Ishikawa (cell line): Measurements from ENCODE around the gene RBPJ.

Experiments
- CEBPB ChIP-seq: IDR thresholded peaks from 2 replicates; pipeline ENCODE4 v1.6.1; 2012
- CREB1 ChIP-seq: IDR thresholded peaks from 2 replicates; pipeline ENCODE4 v1.6.1; 2012; ENCODE audit warnings: low read depth
- EGR1 ChIP-seq: IDR thresholded peaks from 2 replicates; pipeline ENCODE4 v1.6.1; 2012
- EP300 ChIP-seq: IDR thresholded peaks from 2 replicates; pipeline ENCODE4 v1.6.1; 2012; ENCODE audit warnings: borderline replicate concordance
- FOXM1 ChIP-seq: IDR thresholded peaks from 2 replicates; pipeline ENCODE4 v1.6.1; 2012; ENCODE audit warnings: low read depth, borderline replicate concordance
- NFIC ChIP-seq: IDR thresholded peaks from 2 replicates; pipeline ENCODE4 v1.6.1; 2012
- RAD21 ChIP-seq: IDR thresholded peaks from 2 replicates; pipeline ENCODE4 v1.6.1; 2012; ENCODE audit warnings: low read depth
- REST ChIP-seq: IDR thresholded peaks from 2 replicates; pipeline ENCODE4 v1.6.1; 2012; ENCODE audit warnings: low read depth, mild to moderate bottlenecking
- TAF1 ChIP-seq: IDR thresholded peaks from 2 replicates; pipeline ENCODE4 v1.6.1; 2012; ENCODE audit warnings: low read depth, mild to moderate bottlenecking
- TCF12 ChIP-seq: IDR thresholded peaks from 2 replicates; pipeline ENCODE4 v1.6.1; 2012; ENCODE audit warnings: low read depth
- TEAD4 ChIP-seq: IDR thresholded peaks from 2 replicates; pipeline ENCODE4 v1.6.1; 2012
- YY1 ChIP-seq: IDR thresholded peaks from 2 replicates; pipeline ENCODE4 v1.6.1; 2012; ENCODE audit warnings: low read depth
- ZBTB7A ChIP-seq: IDR thresholded peaks from 2 replicates; pipeline ENCODE4 v1.6.1; 2012; ENCODE audit warnings: low read depth
- TF ChIP-seq, protein P1 (sequence below): IDR thresholded peaks from 2 replicates; pipeline ENCODE4 v1.6.1; 2012
- TF ChIP-seq, protein P2 (sequence below): IDR thresholded peaks from 2 replicates; pipeline ENCODE4 v1.6.1; 2012

The RBPJ gene

GRCh38 chr4:26325191-26325590 lies 4.4 kb downstream of the RBPJ start:
- TF ChIP-seq EP300 (no peak), RAD21 (peak; percentile 34)

- TF ChIP-seq EP300 (no peak), TCF12 (no peak), FOXM1 (no peak), YY1 (no peak), CREB1 (no peak), TAF1 (no peak), RAD21 (no peak), TEAD4 (no peak)
- TF ChIP-seq, protein P1, sequence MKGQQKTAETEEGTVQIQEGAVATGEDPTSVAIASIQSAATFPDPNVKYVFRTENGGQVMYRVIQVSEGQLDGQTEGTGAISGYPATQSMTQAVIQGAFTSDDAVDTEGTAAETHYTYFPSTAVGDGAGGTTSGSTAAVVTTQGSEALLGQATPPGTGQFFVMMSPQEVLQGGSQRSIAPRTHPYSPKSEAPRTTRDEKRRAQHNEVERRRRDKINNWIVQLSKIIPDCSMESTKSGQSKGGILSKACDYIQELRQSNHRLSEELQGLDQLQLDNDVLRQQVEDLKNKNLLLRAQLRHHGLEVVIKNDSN = no peak
- TF ChIP-seq, protein P2, sequence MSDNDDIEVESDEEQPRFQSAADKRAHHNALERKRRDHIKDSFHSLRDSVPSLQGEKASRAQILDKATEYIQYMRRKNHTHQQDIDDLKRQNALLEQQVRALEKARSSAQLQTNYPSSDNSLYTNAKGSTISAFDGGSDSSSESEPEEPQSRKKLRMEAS = no peak
Observed at GRCh38 chr4:26326791-26327190, 6.0 kb downstream of the RBPJ start.

DNA sequence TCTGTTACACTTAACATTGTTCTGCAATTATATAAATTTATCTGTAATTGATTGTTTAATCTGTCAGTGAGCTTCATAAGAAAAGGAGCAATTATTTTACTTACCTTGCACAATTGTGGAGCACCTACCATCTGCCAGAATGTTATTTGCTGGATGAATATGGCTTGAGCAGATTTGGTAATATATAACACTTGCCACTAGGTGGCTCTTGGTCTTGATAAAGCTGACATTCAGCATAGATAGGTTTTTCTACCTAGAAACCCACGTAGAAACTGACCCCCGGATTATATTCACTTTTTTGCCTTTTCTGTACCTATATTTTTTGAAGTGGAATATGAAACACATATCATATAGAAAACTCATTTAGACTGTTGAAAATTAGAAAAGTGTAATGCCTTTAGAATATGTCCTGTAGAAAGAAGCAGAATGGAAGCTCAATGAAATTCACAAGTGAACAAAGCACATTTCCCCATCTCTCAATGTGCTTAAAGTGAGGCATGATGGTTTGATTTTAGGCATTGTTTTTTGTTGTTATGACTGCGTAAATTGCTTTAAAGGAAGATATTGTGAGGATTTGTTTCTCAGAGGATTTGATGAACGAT lies 9.5 kb downstream of the RBPJ start:
- TF ChIP-seq RAD21 (peak; percentile 64), REST (no peak)

DNA sequence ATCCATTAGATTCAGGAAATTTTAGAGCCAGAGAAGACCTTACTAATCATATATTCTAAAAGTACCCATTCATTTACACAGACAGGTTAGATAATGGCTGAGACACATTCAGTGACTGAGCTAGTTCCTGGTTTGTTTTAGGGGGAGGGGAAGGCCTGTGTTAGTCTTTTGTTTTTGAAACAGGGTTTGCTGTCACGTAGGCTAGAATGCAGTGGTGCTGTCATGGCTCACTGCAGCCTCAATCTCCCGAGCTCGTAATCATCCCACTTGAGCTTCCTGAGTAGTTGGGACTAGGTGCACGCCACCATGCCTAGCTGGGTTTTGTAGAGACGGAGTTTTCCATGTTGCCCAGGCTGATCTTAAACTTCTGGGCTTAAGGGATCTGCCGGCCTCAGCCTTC lies 10.1 kb downstream of the RBPJ start:
- TF ChIP-seq TCF12 (no peak), TEAD4 (no peak), REST (no peak), NFIC (no peak), CEBPB (no peak), CREB1 (no peak), ZBTB7A (no peak)
- TF ChIP-seq, protein P1 = no peak

DNA sequence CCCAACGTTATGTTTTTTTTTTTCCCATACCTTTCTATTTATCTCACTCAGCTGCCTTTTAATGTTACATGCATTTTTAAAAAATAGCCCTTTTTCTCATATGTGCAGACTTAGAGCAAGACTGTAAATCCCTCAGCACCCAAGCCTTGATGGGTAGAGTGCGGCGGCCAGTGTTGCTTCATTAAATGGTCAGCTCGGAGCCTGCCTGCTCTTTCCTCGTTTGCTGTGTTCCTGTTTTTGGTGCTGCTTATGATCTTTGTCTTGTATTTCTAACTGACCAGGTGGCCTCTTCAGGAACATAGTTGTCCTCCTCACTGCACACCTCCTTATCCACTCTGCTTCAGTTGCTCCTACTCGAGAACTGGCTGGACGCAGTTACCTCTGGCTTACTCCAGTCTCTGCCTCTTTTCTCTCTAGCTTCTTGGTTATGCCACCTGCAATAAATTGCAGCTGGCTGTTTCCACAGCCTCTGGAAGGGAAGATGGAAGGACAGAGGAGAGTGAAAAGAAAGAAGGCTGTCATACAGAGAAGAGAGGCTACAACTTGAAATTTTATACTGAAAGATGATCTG lies 10.7 kb downstream of the RBPJ start:
- no peak for TF ChIP-seq TEAD4
- no peak for TF ChIP-seq CREB1
- TF ChIP-seq TCF12 = no peak
- no peak for TF ChIP-seq NFIC
- no peak for TF ChIP-seq RAD21
- no peak for TF ChIP-seq YY1
- TF ChIP-seq CEBPB = no peak
- TF ChIP-seq, protein P2 = no peak
- TF ChIP-seq FOXM1 = no peak
- no peak for TF ChIP-seq ZBTB7A
- no peak for TF ChIP-seq REST
- TF ChIP-seq, protein P1 = no peak
- no peak for TF ChIP-seq TAF1
- no peak for TF ChIP-seq EP300
- no peak for TF ChIP-seq EGR1
